Stomach smooth muscle (tissue), 2 donors: Measurements from ENCODE around the gene TRAPPC3.
A peak's percentile ranks its signal among the peaks of the same experiment; 100 is the strongest.

Experiments used
- H3K27ac ChIP-seq: one replicate; pipeline ENCODE4 v1.7.0; 2013; ENCODE audit warnings: mild to moderate bottlenecking, low read length, inconsistent platforms
- H3K27me3 ChIP-seq, 2 donors: one replicate each; pipeline ENCODE4 v1.7.0; 2013; ENCODE audit warnings: low read length in 2 of 2; ENCODE audit not compliant: insufficient read depth in 2 of 2, control insufficient read depth in 1 of 2
- H3K36me3 ChIP-seq, 2 donors: one replicate each; pipeline ENCODE4 v1.7.0; 2013; ENCODE audit warnings: low read length in 2 of 2; ENCODE audit not compliant: control insufficient read depth in 2 of 2, insufficient read depth in 2 of 2
- H3K4me1 ChIP-seq: one replicate; pipeline ENCODE4 v1.7.0; 2013; ENCODE audit warnings: low read length; ENCODE audit not compliant: control insufficient read depth, insufficient read depth
- H3K4me3 ChIP-seq, 2 donors: one replicate each; pipeline ENCODE4 v1.7.0; 2013; ENCODE audit warnings: low read length in 2 of 2
- H3K9ac ChIP-seq, 2 donors: one replicate each; pipeline ENCODE4 v1.7.0; 2013; ENCODE audit warnings: low read length in 2 of 2, mild to moderate bottlenecking in 1 of 2
- H3K9me3 ChIP-seq, 2 donors: one replicate each; pipeline ENCODE4 v1.7.0; 2013; ENCODE audit warnings: low read length in 2 of 2; ENCODE audit not compliant: control insufficient read depth in 2 of 2
- donor health status: healthy.
- donor health status: Pancreatic carcinoma.

Gene TRAPPC3

DNA sequence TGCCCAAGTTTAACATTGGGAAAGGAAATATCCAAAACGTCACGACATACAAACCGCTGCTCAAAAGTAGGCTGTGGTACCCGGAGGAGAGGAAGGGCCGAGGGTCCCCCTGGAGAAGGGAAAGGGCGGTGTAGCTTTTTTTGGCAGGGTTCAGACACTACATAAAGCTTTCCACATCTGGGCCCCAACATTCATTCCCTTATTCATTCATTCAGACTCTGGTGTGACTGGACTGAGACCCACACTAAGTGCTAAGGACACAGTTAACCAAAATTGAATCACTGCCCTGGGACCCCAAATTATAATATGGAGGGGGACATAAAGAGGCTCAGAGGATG lies 14.0 kb downstream of the TRAPPC3 start:
- H3K4me1 ChIP-seq, result peaks cover 35% of the 10 kb centered on the region
- H3K27me3 ChIP-seq, result no peaks in the 10 kb centered on the region
- H3K9ac ChIP-seq, result peak overlapping the region; percentile 36 to 52
- peak overlapping the region; percentile 53 for H3K27ac ChIP-seq
- H3K4me3 ChIP-seq, result no peak overlapping the region
- no peaks in the 10 kb centered on the region for H3K9me3 ChIP-seq
- peaks cover 16 to 18% of the 10 kb centered on the region in 2 donors for H3K36me3 ChIP-seq

DNA sequence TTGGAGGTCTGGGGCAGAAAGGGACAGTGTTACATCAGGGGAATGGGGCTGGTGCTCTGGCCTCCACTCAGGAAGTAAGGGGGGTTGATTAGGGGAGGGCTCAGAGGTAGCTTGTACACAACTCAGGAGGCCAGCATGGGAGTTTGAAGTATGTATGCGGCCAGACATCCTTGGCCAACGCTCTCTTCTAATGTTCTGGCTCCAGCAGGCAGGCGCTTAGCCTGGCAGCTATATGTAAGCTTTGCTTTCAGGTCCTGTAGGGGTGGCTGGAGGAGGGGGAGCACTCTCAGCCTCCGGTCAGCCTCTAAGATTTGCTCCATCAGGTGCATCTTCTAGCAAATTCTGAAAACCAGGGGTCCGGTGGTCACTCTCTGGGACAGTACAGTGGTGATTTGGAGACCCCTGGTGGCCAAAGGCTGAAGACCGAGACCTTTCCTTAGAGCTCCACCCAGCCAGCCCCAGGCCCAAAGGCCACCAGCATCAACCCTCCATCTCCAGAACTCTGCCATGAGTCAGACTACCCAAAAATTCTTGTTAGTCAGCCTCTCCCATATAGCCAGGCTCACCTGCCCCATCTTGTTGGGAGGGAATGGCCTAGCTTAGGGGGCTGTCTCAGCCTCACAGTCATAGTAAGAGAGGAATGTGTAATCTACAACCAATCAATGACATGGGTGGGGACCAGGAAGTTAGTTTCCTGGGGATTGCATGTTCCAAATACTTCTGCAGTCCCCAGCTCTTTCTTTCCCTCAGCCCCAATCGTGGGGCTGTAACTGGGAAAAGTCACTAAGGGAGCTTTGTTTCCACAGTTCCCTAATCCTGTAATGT lies 14.6 kb downstream of the TRAPPC3 start:
- no peaks in the 10 kb centered on the region for H3K9me3 ChIP-seq
- peaks cover 16 to 18% of the 10 kb centered on the region in 2 donors for H3K36me3 ChIP-seq
- H3K27ac ChIP-seq, result peak overlapping the region; percentile 53
- H3K4me1 ChIP-seq, result peaks cover 32% of the 10 kb centered on the region
- H3K4me3 ChIP-seq, result no peak overlapping the region
- no peaks in the 10 kb centered on the region for H3K27me3 ChIP-seq
- peak overlapping the region in 1 of 2 donors; percentile 52 for H3K9ac ChIP-seq

DNA sequence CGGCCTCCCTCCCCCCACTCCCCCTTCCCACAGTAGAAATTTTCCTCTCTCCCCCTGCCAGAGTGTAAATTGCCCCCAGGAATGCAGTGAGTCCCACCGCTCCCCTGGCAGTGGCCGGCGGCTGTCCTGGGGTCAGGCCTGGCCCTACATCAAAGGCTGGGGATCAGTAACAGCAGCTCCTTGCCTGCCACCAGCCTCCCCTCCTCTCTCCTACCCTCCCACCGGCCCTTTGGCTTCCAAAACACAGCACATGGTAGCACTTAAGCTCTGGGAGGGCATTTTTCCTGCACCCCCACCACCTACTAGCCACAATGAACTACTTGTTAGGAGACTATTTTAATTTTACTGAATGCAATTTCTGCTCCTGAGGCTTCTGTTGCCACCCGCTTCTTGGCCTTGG lies 15.3 kb downstream of the TRAPPC3 start:
- H3K4me1 ChIP-seq, result peaks cover 32% of the 10 kb centered on the region
- peak overlapping the region; percentile 53 for H3K27ac ChIP-seq

DNA sequence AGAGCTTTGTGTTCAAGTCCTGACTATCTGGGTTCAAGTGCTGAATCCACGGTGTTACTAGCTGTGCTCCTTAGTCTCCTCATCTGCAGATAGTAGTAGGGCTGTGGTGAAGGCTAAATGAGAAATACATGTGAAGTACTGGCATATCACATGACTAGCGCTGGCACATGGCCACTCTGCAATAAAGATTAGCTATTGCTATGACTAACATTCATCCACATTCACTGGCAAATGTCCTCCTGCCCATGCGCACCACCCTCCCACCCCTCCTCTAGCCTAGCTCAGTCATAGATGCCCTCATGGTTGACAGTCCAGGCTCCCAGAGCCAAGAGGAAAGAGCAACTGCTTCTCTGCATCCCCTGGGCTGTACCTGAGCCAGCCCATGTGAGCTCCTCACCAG lies 15.8 kb downstream of the TRAPPC3 start:
- peaks cover 32% of the 10 kb centered on the region for H3K4me1 ChIP-seq
- H3K27me3 ChIP-seq, result no peaks in the 10 kb centered on the region
- no peak overlapping the region for H3K4me3 ChIP-seq
- H3K27ac ChIP-seq, result peak overlapping the region; percentile 53
- H3K9ac ChIP-seq, result no peak overlapping the region
- no peaks in the 10 kb centered on the region for H3K9me3 ChIP-seq
- peaks cover 13 to 15% of the 10 kb centered on the region in 2 donors for H3K36me3 ChIP-seq

More for the DNA sequence above, 15.3 kb downstream of the TRAPPC3 start:
- Histone ChIP-seq H3K36me3 (peaks cover 13 to 15% of the 10 kb centered on the region in 2 donors), H3K9ac (no peak overlapping the region), H3K9me3 (no peaks in the 10 kb centered on the region), H3K4me3 (no peak overlapping the region), H3K27me3 (no peaks in the 10 kb centered on the region)

DNA sequence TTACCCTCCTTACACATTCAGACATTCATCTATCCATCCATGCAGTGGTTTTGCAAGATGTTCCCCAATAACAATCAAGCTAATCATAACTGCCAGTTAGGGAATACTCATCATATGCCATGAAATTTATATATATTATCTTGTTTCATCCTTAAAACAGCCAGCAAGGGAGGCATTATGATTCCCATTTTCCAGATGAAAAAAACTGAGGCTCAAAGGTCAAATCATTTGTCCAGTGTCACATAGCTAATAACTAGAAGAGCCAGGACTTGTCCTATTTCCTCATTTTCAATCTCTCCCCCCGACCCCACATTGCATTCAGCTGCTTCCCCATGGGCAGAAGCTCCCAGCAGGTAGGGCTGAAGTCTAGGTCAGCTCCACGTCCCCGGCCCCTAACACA lies 17.3 kb downstream of the TRAPPC3 start:
- Histone ChIP-seq H3K27ac (no peak overlapping the region), H3K4me1 (peaks cover 28% of the 10 kb centered on the region), H3K4me3 (no peak overlapping the region), H3K27me3 (no peaks in the 10 kb centered on the region), H3K9ac (no peak overlapping the region), H3K9me3 (no peaks in the 10 kb centered on the region), H3K36me3 (peaks cover 0 to 3% of the 10 kb centered on the region in 2 donors)

DNA sequence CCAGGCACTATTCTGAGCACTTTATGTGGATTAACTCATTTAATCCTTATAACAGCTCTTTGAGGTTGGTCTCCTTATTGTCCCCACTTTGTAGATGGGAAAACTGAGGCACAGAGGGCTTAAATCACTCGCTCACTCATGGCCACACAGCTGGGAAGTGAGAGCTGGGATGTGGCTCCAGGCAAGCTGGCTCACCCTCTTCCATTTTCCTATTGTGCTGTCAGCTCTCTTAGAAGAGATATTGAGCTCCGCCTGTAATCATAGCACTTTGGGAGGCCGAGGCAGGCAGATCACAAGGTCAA lies 20.4 kb downstream of the TRAPPC3 start:
- Histone ChIP-seq H3K4me3 (no peak overlapping the region), H3K36me3 (no peaks in the 10 kb centered on the region), H3K27ac (no peak overlapping the region), H3K4me1 (peaks cover 27% of the 10 kb centered on the region), H3K9me3 (no peaks in the 10 kb centered on the region), H3K27me3 (no peaks in the 10 kb centered on the region), H3K9ac (no peak overlapping the region)

DNA sequence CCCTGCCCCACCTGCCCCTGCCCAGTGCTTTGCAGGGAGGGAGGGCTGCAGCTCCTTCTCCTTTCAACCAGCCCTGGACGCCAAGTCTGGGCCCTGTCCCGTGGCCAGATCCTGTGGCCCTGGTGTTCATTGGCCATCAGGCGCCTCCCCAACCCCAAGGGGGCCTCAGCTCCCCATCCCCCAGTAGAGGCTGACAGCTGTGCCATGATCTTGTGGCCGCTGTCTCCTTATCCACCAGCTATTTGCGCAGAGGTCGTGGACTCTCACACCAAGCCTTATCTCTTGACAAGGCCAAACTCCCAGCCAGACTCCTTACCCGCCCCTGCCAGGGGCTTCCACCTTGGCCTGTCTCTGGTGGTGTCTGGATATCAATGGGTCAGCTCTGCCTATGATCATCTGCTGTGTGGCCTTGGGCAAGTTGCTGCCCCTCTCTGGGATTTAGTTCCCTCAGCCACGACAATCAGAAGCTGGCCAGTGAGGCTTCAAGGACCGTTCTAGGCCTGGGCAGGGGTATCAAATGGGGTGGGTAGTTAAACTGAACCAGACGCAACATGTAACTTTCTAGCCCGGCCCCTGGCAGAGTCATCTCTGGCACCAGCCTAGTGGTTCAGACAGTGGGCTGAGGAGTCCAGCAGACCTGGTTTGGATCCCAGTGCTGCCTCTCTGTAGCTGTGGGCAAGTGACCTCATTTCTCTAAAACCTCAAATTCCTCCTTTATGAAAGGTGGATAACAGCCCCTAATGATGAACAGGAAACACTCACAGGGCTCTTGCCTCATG lies 21.0 kb downstream of the TRAPPC3 start:
- Histone ChIP-seq H3K27ac (no peak overlapping the region), H3K9ac (no peak overlapping the region), H3K4me1 (peaks cover 27% of the 10 kb centered on the region)

DNA sequence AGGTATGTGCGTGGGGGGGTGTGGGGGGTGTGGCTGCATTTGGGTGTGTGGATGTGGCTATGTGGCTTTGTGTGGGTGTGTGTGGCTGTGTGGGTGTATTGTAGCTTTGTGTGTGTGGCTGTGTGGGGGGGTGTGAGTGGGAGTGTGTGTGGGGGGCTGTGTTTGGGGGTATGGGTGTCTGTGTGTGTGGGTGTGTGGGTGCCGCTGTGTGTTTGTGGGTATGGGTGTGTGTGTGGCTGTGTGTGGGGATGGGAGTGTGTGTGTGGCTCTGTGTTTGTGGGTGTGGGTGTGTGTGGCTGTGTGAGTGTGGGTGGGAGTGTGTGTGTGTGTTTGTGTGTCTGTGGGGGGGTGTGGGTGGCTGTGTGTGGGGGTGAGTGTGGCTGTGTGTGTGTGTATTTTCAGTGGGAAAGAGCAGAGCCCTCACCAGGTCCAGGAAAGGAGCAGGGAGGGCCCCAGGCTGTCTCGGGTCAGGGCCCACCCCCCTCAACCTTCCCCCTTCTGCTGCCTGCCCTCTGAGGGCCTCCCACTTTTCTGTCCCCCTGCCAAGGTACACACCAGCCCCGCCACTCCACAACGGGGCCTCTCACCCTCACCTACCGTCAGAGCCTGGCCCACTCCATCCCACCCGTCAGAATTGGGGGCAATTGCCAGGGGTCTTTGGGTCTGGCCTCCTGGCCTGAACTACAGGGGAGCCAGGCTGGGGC lies 22.3 kb downstream of the TRAPPC3 start:
- Histone ChIP-seq H3K4me3 (no peak overlapping the region), H3K9ac (no peak overlapping the region), H3K4me1 (peaks cover 29% of the 10 kb centered on the region), H3K27me3 (no peaks in the 10 kb centered on the region), H3K36me3 (no peaks in the 10 kb centered on the region), H3K9me3 (no peaks in the 10 kb centered on the region), H3K27ac (no peak overlapping the region)

More for the DNA sequence above, 21.0 kb downstream of the TRAPPC3 start:
- Histone ChIP-seq H3K36me3 (no peaks in the 10 kb centered on the region), H3K27me3 (no peaks in the 10 kb centered on the region), H3K4me3 (no peak overlapping the region), H3K9me3 (no peaks in the 10 kb centered on the region)

DNA sequence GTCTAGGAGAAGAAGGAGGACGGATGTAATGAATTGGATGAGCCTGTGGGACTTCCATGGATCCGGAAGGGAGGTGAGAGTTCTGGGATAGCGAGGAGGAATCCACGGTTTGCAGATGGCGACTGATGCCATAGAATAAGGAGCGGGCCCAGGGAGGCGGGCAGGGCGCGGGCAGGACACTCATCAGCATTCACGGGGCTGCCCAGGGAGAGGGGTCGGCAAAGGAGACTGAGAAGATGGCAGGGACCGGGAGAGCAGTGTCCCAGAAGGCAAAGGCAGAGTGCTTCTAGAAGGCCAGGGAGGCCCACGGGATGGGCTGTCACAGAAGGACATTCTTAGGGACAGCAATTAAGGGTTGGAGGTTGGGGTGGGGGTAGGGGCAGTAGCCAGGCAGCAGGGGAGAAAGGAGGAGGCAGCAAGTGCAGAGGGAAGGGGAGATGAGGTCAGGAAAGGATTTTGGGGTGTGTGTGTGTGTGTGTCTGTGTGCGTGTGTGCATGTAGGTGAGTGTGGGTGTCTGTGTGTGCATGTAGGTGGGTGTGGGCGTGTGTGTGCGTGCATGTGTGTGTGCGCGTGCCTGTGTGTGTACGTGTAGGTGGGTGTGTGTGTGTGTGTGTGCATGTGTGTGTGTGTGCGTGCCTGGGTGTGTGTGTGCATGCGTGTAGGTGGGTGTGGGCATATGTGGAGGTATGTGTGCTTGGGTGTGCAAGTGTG lies 23.1 kb downstream of the TRAPPC3 start:
- Histone ChIP-seq H3K27ac (no peak overlapping the region), H3K4me3 (peak overlapping the region; percentile 35 to 73), H3K9ac (no peak overlapping the region), H3K36me3 (no peaks in the 10 kb centered on the region), H3K9me3 (no peaks in the 10 kb centered on the region), H3K4me1 (peaks cover 29% of the 10 kb centered on the region), H3K27me3 (no peaks in the 10 kb centered on the region)
